ENCODE results near the gene TADA2A.

DNA sequence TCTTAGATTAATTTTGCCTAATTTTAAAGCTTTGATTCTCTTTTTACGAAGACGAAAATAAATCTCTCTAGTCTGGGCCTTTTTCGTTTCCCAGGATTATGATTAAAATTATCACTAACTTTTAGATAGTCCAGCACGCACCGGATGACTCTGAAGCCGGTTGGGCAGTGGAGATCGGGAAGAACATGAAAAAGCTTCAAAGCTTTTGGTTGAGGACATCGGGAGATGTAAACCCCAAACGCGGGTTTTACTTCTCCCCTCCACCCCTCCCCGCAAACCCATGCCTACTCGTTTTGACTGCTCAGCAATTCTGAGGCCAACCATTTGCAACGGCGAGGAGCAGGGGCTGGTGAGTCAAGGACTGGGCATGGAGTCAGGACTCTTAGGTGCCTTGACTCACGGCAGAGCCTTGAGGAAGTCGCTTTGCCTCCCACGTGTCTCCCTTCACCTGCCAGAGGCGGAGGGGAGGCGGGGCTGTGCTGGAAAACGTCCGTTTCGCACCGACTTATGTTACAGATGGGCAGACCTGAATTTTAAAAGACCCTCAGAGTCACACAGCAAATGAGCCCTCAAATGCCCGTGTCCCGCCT is 82.0 kb downstream of the TADA2A start:
- peak; percentile 40; the same call in 1 of the 2 replicates for TF ChIP-seq POLR2AphosphoS5 (IDR thresholded peaks at IDR 0.05; ENCODE audit: borderline replicate concordance, low read depth, low read length)
- TF ChIP-seq EZH2 (IDR thresholded peaks at IDR 0.05): no peak
